WTC11 (cell line): ENCODE data around the gene KRTAP3-2.

Source experiments
- JAZF1 ChIP-seq: fragments of 250-450 bp; sonication (Bioruptor Pico); IDR thresholded peaks from 2 replicates; pipeline ENCODE4 v1.9.0; 2021; ENCODE audit warnings: moderate library complexity, mild to moderate bottlenecking, inconsistent platforms
- TF ChIP-seq, protein P1 (sequence below): sonication (generic); formaldehyde crosslinking; IDR thresholded peaks from 2 replicates; pipeline ENCODE4 v1.8.1; 2022; ENCODE audit warnings: low read depth, mild to moderate bottlenecking, moderate library complexity, missing genetic modification reagents, borderline replicate concordance
- TF ChIP-seq, protein P2 (sequence below): fragments of 200-600 bp; IDR thresholded peaks from 2 replicates; pipeline ENCODE4 v1.8.0; 2022; ENCODE audit warnings: antibody characterized with exemption

GRCh38 chr17:40956401-40957254 lies 43.1 kb downstream of the KRTAP3-2 start:
- TF ChIP-seq JAZF1 (CRISPR knock-in tag) = no peak
- TF ChIP-seq, protein P1, sequence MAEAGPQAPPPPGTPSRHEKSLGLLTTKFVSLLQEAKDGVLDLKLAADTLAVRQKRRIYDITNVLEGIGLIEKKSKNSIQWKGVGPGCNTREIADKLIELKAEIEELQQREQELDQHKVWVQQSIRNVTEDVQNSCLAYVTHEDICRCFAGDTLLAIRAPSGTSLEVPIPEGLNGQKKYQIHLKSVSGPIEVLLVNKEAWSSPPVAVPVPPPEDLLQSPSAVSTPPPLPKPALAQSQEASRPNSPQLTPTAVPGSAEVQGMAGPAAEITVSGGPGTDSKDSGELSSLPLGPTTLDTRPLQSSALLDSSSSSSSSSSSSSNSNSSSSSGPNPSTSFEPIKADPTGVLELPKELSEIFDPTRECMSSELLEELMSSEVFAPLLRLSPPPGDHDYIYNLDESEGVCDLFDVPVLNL (CRISPR knock-in tag) = no peak
- TF ChIP-seq, protein P2, sequence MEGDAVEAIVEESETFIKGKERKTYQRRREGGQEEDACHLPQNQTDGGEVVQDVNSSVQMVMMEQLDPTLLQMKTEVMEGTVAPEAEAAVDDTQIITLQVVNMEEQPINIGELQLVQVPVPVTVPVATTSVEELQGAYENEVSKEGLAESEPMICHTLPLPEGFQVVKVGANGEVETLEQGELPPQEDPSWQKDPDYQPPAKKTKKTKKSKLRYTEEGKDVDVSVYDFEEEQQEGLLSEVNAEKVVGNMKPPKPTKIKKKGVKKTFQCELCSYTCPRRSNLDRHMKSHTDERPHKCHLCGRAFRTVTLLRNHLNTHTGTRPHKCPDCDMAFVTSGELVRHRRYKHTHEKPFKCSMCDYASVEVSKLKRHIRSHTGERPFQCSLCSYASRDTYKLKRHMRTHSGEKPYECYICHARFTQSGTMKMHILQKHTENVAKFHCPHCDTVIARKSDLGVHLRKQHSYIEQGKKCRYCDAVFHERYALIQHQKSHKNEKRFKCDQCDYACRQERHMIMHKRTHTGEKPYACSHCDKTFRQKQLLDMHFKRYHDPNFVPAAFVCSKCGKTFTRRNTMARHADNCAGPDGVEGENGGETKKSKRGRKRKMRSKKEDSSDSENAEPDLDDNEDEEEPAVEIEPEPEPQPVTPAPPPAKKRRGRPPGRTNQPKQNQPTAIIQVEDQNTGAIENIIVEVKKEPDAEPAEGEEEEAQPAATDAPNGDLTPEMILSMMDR = no peak
